ENCODE data around the gene CDK14.
"Not testable (repeated sequence)": the region's sequence is repeated elsewhere in the genome, so short reads cannot be mapped to it uniquely, and the experiment has no call there.

The CDK14 gene

DNA sequence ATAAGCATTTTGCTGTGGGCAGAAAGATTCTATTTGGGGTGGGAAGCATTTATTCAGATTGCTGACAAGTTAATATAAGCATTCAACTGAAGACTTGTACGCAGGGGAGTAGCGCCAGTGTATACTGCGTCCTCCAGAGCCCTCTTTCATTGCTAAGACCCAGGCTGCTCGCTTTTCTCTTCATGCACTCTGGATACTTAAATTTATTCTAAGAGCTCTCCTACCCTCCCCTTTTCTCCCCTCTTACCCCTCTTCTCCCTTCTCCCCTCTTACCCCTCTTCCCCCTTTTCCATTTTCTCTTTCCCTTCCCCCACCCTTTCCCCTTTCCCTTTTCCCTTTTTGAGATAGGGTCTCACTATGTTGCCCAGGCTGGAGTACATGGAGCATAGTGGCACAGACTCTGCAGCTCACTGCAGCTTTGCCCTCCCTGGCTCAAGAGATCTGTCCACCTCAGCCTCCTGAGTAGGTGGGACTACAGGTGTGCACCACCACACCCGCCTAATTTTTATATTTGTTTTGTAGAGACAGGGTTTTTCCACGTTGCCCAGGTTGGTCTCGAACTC lies 125.8 kb downstream of the CDK14 start:
- DNase-seq (ENCODE audit: low spot score): no peak

DNA sequence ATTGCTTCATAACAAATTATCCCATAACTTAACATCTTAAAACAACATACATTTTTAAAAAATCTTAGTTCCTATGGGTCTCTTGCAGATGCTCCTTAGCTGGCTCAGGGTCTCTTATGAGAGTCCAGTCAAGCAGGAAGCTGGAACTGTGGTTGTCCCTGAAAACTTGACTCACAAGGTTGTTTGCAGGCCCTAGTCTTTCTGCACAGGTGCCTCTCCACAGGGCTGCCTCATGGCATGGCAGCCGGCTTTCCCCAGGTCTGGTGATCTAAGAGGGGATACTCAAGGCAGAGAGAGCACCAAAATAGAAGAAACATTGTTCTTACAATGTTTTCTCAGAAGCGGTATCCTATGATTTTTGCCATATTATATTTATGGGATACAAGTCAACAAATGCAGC lies 127.1 kb downstream of the CDK14 start:
- no peak for DNase-seq (ENCODE audit: low spot score)

DNA sequence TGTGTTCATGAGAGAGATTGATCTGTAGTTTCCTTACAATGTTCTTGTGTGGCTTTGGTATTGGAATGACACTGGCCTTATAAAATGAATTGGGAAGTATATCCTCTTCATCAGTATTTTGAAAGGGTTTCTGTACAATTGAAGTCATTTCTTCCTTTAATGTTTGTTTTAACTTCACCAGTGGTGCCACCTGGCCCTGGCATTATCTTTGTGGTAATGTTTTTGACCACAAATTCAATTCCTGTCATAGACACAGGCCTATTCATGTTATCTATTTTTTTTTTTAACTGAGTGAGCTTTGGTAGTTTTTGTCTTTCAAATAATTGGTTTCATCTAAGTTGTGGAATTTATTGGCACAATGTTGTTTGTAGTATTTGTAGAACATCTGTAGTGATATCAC lies 127.7 kb downstream of the CDK14 start:
- DNase-seq (ENCODE audit: low spot score): no peak

DNA sequence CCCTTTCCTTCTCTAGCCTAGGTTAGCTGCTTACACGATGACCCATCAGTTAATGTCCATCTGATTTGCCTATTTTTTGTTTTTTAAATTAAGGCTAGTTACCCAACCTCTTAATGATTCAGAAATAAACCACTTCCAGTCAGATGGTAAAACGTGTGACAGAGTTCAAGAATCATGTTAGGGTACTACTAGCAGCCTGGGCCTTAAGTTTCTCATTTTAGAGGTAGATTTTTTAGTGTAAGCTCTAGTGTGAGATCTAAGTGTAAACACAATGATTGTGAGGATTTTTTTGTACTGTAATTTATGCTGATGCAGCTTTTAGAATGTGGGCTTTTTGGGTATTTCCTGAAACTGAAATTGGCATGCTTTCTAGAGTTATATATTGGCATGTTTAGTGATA lies 130.0 kb downstream of the CDK14 start:
- DNase-seq (ENCODE audit: low spot score): no peak

DNA sequence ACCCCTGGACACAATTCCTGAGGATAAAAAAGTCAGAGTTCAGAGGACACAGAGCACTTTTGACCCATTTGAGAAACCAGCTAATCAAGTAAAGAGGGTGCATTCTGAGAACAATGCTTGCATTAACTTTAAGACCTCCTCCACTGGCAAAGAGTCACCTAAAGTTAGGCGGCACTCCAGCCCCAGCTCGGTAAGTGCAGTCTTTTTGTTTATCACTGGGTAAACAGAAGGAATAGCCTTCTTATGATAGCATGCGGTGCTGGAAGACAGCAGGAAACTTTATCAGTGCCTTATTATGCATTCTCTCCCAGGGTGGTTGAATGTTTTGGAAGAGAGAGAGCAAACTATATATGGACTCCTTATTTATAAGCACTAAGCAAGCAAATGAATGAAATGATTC lies 130.5 kb downstream of the CDK14 start:
- DNase-seq (ENCODE audit: low spot score): no peak

DNA sequence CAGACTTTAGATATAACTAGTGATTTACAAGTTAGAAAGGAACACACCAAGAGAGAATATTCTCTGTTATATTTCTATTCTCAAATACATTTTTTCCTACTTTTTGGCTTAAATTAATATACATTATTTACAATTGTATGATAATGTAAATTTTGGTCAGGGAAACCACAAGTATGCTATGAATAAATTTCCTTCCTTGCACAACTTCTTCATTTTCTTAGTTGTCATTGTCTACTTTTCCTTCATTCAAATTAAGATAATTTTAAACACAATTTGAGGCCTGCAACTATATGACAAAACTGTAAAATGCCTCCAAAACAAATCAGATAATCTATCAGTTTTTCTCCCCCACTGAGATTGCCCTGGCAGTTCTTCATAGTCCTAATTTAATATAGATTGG lies 131.3 kb downstream of the CDK14 start:
- DNase-seq (ENCODE audit: low spot score): no peak

DNA sequence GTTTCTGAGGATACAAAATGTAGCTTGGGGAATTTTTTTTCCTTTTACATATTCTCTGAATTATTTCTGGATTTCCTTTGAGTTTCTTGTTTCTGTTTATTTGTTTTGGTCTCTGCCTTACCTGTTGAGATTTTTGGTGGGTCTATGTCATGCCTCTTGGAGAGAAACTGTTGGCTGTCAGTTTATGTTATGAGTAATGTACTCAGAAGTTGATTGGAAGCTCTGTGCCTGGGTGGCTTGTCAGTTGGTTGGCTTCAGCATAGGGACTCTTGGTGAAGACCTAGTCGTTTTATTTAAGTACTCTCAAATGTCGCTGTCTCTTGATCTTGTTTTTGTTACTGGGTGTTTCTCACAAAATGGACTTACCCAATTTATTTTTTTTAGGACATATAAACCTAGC lies 132.4 kb downstream of the CDK14 start:
- no peak for DNase-seq (ENCODE audit: low spot score)

DNA sequence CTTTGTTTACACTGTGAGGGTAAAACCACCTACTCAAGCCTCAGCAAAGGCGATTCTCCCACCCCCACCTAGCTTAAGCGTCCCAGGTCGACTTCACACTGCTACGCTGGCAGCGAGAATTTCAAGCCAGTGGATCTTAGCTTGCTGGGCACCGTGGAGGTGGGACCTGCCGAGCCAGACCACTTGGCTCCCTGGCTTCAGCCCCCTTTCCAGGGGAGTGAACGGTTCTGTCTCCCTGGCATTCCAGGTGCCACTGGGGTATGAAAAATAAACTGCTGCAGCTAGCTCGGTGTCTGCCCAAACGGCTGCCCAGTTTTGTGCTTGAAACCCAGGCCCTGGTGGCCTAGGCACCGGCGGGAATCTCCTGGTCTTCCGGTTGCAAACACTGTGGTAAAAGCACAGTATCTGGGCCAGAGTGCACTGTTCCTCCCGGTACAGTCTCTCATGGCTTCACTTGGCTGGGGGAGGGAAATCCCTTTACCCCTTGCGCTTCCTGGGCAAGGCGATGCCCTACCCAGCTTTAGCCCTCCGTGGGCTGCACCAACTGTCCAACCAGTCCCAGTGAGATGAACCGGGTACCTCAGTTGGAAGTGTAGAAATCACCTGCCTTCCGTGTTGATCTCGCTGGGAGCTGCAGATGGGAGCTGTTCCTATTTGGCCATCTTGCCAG lies 139.6 kb downstream of the CDK14 start:
- not testable (repeated sequence) for DNase-seq (ENCODE audit: low spot score)

DNA sequence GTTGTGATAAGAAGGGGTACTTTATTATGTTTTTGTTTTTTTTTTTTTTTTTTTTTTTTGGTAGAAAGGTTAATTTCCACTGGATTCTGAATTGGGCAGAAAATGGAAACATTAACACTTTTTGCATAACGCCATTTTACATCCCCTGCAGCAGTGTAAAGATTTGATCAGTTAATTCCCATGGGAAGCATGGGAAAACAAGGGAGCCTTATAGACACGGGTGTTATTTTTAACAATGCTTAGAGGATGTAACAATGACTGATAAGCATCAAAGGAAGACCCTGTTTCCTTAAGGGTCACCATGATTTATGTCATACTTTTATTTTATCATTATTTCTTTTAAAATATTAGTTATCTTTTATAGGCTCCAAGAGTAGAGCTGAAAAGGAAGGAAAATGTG lies 140.2 kb downstream of the CDK14 start:
- no peak for DNase-seq (ENCODE audit: low spot score)

DNA sequence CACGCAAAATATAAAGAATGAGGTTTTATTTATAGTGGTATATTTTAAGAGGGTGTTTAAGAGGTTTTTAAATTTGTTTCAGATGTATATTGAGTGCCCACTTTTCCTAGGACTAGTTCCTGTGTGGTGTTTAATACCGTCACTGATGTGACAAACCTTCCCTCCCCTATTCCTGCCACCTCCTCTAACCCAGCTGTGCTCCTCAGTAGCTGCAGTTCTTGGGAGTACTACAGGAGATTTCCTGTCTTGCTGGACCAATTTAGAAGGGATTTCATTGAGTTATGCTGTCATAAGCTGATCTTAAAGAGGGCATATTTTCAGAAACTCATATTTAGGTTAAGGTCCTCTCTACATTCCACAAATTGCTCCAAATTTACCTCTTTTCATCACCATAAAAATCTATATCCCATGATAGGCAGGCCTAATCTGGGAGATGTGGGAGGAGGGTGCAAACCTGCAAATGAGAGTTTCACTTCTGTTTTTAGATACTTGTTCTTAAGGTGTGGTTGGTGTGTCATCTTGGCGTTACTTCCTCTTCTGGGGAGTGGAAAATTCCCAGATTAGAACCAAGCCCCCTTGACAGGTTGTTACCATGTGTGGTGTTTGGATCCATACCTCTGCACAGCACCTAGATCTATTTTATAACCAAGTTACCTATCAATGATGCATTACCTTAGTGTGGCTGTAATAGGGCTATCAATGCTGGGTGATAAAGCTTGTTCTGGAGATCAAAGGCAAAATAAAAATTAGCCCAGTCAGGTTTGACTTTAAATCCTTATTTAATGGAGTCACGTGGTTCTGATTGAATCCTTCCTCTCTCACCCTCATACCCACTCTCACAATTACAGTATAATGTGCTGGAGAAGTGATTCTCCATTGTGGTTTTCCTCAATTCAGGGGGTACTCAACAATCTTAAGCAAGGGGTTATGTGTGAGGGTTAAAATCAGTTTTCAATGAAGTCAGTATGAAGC lies 141.1 kb downstream of the CDK14 start:
- no peak for DNase-seq (ENCODE audit: low spot score)

DNA sequence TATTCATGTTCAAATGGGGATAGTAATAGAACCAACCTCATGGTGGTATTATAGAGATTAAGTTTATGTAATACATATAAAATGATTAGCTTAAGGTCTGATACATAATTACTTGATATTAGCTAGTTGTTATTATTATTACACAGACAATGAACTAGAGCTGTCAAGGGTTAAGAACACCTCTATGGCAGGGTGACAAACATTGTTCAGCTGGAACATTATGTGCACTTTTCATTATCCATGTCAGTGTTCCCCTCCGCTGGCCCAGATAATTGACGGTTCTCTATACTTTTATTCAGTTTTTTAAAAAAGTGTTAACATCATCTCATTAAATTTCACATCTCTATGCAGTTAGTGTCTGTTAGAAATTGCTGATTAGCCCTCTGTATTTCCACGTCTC lies 142.1 kb downstream of the CDK14 start:
- DNase-seq (ENCODE audit: low spot score): no peak

DNA sequence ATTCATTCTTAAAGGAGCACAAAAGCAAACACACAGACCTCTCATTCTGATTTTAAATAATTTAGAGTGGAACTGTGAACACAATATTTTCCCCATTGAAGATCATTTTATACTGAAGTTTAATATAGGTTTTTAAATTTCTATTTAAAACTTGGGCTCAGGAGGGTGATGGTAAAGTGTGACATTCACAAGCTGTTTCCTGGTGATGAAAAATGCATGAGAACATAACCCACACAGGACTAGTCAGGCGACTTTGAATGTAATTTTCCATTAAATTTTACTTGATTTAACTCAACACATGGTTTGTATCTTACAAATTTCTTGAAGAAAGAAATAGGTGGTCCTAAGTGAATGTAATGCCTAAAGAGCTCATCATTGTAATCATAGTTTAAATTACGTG lies 143.6 kb downstream of the CDK14 start:
- DNase-seq (ENCODE audit: low spot score): no peak

DNA sequence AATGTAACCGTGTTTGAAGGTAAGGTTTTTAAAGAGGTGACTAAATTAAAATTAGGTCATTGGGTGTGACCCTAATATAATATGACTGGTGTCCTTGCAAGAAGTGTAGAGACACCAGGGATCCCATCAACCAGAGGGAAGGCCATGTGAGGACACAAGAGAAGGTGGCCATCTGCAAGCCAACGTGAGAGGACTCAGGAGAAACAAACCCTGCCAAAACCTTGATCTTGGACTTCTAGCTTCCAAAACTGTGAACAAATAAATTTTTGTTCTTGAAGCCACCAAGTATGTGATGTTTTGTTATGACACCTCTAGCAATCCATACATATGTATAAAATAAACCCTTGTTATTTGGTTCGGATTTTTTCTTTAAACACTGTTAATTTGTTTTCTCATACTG lies 144.3 kb downstream of the CDK14 start:
- DNase-seq (ENCODE audit: low spot score): no peak

DNA sequence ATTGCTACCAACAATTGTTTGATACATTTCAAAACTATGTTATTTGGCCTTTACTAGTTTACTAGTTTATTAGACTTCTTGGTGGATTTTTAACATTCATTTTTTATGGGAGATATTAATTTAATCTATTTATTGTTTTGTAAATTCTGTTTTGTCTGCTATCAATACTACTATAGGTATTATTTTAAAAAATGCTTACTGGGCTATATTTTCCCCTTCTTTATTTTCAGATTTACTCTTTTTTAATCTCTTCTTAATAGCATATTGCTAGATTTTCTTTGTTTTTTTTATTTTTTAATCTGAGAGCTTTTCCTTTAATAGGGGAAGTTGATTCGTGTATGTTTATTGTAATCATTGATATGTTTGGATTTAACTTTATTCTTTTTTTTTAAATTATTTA lies 147.5 kb downstream of the CDK14 start:
- DNase-seq (ENCODE audit: low spot score): no peak

DNA sequence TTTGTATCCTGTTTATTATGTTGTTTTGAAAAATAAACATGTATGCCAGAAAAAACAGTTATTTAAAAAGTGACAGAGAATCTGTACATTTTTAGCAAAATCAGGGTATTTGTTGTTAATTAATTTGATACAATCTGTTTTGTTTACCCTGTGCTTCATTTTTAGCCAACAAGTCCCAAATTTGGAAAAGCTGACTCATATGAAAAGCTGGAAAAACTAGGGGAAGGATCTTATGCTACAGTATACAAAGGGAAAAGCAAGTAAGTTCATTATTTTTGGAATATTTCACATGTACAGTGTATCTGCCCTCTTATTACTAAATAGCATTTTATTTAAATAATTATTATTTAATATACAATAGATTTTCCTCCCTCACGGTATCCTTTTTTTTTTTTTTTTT lies 151.4 kb downstream of the CDK14 start:
- DNase-seq (ENCODE audit: low spot score): no peak

DNA sequence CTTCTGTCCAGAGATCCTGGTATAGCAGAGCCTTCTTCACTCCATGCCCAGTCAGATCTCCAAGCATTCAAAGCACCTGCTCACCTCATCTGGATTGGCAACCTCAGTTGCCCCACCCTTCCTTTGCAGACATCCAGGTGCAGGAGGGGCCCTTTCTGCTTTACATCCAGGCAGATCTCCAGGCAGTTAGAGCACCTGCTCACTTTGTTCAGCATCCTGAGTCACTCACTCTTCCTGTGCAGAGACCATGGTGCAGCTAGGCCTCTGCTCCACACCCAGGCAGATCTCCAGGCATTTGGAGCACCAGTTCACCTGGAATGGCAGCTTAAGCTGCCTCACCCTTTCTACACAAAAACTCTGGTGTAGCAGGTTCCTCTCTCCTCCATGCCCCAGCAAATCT lies 153.1 kb downstream of the CDK14 start:
- DNase-seq (ENCODE audit: low spot score): no peak

DNA sequence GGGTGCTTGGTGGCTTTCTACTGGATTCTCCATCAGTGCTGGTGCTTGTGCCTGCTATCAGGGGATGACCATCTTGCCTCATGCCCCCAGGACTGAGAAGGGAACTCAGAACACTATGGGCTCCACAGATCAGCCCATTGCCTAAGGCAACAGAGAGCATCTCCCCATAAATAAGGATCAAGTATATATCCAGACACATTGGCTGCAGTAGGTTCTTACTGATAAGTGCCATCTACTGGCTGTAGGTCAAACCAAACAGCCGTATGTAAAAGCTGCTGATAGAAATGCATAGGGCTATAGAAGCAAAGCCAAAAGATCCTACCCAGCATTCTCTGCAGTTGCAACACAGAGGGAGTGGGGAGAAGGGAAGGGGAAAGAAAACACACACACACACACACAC lies 153.7 kb downstream of the CDK14 start:
- no peak for DNase-seq (ENCODE audit: low spot score)

DNA sequence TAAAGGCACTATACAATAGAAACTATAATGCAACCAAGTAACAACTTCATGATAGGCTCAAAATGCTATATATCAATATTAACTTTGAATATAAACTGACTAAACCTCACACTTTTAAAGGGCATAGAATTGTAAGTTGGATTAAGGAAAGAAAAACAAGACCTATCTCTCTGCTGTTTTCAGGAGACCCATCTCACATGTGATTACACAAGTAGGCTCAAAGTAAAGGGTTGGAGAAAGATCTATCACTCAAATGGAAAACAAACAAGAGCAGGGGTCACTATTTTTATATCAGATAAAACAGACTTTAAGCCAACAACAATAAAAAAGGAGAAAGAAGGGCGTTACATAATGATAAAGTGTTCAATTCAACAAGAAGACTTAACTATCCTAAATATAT lies 155.5 kb downstream of the CDK14 start:
- DNase-seq (ENCODE audit: low spot score): no peak

DNA sequence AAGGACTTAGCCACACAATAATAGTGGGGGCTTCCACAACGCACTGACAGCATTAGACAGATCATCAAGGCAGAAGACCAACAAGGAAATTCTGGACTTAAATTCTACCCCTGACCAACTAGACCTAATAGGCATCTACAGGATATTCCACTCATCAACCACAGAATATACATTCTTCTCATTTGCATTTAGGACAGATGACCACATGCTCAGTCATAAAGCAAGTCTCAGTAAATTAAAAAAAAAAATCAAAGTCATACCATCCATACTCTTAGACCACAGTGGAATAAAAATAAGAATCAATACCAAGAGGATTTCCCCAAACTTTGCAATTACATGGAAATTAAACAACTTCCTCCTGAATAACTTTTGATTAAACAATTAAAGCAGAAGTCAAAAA lies 155.9 kb downstream of the CDK14 start:
- DNase-seq (ENCODE audit: low spot score): no peak

DNA sequence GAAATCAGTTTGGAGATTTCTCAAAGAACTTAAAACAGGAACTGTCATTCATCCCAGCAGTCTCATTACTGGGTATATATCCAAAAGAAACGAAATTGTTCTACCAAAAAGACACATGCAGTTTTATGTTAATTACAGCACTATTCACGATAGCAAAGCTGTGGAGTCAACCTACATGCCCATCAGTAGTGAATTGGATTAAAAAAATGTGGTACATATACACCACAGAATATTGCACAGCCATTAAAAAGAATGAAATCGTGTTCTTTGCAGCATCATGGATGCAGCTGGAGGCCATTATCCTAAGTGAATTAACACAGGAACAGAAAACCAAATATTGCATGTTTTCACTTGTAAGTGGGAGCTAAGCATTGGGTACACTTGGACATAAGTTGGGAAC lies 158.9 kb downstream of the CDK14 start:
- no peak for DNase-seq (ENCODE audit: low spot score)

DNA sequence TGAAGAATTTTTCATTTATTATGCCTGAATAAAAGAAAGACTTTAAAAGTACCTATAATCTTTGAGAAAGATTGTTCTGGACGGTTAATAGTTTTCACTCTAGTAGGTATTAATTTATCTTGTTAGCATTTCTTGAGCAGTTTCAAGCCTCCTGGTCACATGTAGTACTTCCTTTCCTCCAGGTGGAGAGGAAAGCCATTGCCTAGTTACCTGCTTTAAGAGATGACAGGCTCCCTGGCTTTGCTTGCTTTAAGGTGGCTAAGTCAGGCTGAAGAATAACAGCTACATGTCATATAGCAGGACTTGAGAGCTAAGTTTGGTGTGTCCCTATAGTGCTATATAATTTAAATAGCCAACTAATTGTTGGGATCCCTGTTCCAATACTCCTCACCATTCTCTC lies 160.2 kb downstream of the CDK14 start:
- no peak for DNase-seq (ENCODE audit: low spot score)

DNA sequence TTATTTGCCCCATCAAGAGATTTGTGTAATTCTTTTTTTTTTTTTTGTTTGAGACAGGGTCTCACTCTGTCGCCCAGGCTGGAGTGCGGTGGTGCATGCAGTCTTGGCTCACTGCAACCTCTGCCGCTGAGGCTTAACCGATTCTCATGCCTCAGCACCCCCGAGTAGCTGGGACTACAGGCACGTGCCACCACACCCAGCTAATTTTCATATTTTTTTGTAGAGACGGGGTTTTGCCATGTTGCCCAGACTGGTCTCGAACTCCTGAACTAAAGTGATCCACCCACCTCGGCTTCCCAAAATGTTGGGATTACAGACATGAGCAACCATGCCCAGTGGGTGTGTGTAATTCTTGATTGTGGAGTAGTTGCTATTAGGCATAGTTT lies 161.4 kb downstream of the CDK14 start:
- not testable (repeated sequence) for DNase-seq (ENCODE audit: low spot score)

DNA sequence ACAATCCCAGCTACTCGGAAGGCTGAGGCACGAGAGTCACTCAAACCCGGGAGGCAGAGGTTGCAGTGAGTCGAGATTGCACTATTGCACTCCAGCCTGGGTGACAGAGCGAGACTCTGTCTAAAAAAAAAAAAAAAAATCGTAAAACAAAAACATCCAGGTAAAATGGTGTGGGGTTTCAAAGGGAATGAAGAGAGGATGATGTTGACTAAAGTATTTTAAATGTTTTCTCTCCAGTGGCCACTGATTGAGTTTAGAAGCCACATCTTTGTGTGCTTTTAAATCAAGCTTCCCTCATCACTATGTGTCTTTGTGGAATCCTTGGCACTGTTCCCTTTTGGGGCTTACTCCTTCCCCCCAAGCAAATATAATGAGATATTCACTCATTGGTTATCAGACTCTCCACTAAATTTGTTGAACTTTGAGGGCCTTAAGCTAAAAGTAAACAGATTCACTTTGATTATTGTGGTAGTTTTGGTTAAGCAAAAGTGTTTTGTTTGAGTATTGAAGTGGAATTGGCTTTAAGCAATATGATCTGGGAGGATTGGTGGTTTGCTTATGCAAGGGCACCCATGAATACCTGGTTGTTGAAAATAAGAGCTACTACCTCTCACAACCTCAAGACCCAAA lies 162.9 kb downstream of the CDK14 start:
- DNase-seq (ENCODE audit: low spot score): no peak
